T-cell (primary cell): Measurements from ENCODE around the gene TMEM8B. TPM values are rescaled to one million over a fixed set of nuclear protein-coding genes. Genes with fewer than 3 reads are reported as not detected.

Experiments used
- ATAC-seq, 4 experiments: fragments of 200-7000 bp in 3 of 4; fragments of 150-1000 bp in 1 of 4; cut with Tn5 transposase; replicated peaks in 1 of 4; 1 replicate in 3 of 4; 2 replicates in 1 of 4; pipeline ENCODE4 v1.10.0; 2021; ENCODE audit warnings: moderate library complexity in 3 of 4, mild to moderate bottlenecking in 2 of 4, moderate number of reproducible peaks in 1 of 4
- CTCF ChIA-PET, 2 donors: fragments of 300-600 bp; sonication (Branson Sonifier 250); formaldehyde crosslinking; loops; one replicate each; lab custom pipeline; 2022; ENCODE audit warnings: antibody characterized with exemption in 2 of 2; lab: Charles Lee
- POLR2A ChIA-PET, 2 donors: fragments of 300-600 bp; sonication (Branson Sonifier 250); formaldehyde crosslinking; loops; one replicate each; lab custom pipeline; 2022; ENCODE audit warnings: antibody characterized with exemption in 2 of 2; lab: Charles Lee
- DNase-seq, 35 experiments: peaks; one replicate each; pipeline versions ENCODE4 v3.0.0 to v3.0.0-alpha.2; 2013 to 2023
- H3K27ac ChIP-seq: one replicate; pipeline ENCODE4 v1.5.1; 2013; ENCODE audit warnings: low read length
- H3K27me3 ChIP-seq, 2 experiments: replicated peaks in 1 of 2; 1 replicate in 1 of 2; 2 replicates in 1 of 2; pipeline versions ENCODE4 v1.6.1 to v1.7.0; 2013; ENCODE audit warnings: low read length in 1 of 2, mixed read lengths in 1 of 2; ENCODE audit not compliant: control insufficient read depth in 2 of 2, insufficient read depth in 2 of 2; ENCODE audit errors: extremely low read depth in 1 of 2
- H3K36me3 ChIP-seq, 2 donors: 1 replicate in 1 of 2; 2 replicates in 1 of 2; pipeline versions ENCODE4 v1.6.1 to v1.7.0; 2013; ENCODE audit warnings: low read length in 1 of 2; ENCODE audit not compliant: control insufficient read depth in 2 of 2, insufficient read depth in 1 of 2; ENCODE audit errors: extremely low read depth in 1 of 2
- H3K4me1 ChIP-seq, 2 experiments: 1 replicate in 1 of 2; 2 replicates in 1 of 2; pipeline versions ENCODE4 v1.6.1 to v1.7.0; 2013; ENCODE audit warnings: low read length in 2 of 2, mixed read lengths in 1 of 2; ENCODE audit not compliant: insufficient read depth in 2 of 2, control insufficient read depth in 1 of 2; ENCODE audit errors: extremely low read depth in 1 of 2
- H3K4me3 ChIP-seq, 2 donors: 1 replicate in 1 of 2; 2 replicates in 1 of 2; pipeline versions ENCODE4 v1.5.1 to v1.7.0; 2013; ENCODE audit warnings: mild to moderate bottlenecking in 2 of 2, low read length in 1 of 2, moderate library complexity in 1 of 2; ENCODE audit not compliant: control insufficient read depth in 1 of 2; ENCODE audit errors: extremely low read depth in 1 of 2
- H3K9me3 ChIP-seq: 2 replicates; pipeline ENCODE4 v1.7.0; 2013
- H3K27ac Mint-ChIP-seq, 2 donors: one replicate each; pipeline ENCODE4 v1.8.0; 2020 to 2021; ENCODE audit warnings: mild to moderate bottlenecking in 2 of 2, mixed read lengths in 2 of 2
- H3K27me3 Mint-ChIP-seq, 2 donors: one replicate each; pipeline ENCODE4 v1.8.0; 2021 to 2022; ENCODE audit warnings: mixed read lengths in 2 of 2
- H3K36me3 Mint-ChIP-seq: one replicate; pipeline ENCODE4 v1.8.0; 2021; ENCODE audit warnings: mixed read lengths
- H3K4me1 Mint-ChIP-seq, 3 donors: one replicate each; pipeline ENCODE4 v1.8.0; 2020 to 2022; ENCODE audit warnings: mixed read lengths in 3 of 3, mild to moderate bottlenecking in 1 of 3
- H3K4me3 Mint-ChIP-seq, 3 donors: one replicate each; pipeline ENCODE4 v1.8.0; 2020 to 2022; ENCODE audit warnings: mild to moderate bottlenecking in 3 of 3, mixed read lengths in 3 of 3, moderate library complexity in 3 of 3
- H3K9me3 Mint-ChIP-seq, 3 donors: one replicate each; pipeline ENCODE4 v1.8.0; 2020 to 2022; ENCODE audit warnings: mixed read lengths in 3 of 3
- WGBS: methylation state at CpG from one replicate; pipeline ENCODE4 v1.1.5; 2013; ENCODE audit warnings: missing lambda C conversion rate; ENCODE audit not compliant: insufficient coverage; 5-methylcytosine and 5-hydroxymethylcytosine counted together
- total RNA-seq, 35 experiments: library from RNA in 6 of 35; stranded (reverse) in 6 of 35; fragments of 120-200 nt in 1 of 35; gene quantifications; one replicate each; pipeline versions ENCODE4 v1.2.1 to v1.2.4 and lab custom pipeline; 2013 to 2026

The TMEM8B gene
- total RNA-seq, 5 donors from 2014 or later (not counting 1 experiment from before 2014, with no cell fraction given), result 6.5 to 11.9 (median 7.3) TPM

- Histone ChIP-seq H3K36me3 (peaks cover 0 to 3% of the 10 kb centered on the region in 2 donors), H3K4me3 (no peak overlapping the region), H3K9me3 (no peaks in the 10 kb centered on the region), H3K27me3 (peaks cover 0 to 7% of the 10 kb centered on the region in 2 experiments), H3K4me1 (peaks cover 8 to 33% of the 10 kb centered on the region in 2 experiments), H3K27ac (no peak overlapping the region)
- CTCF ChIA-PET, result interaction anchor here (0.6 to 2.2 kb wide), 14 partner anchors 9 to 120 kb away, joined by 3 to 20 read pairs (median 4); partner anchors contain the start of gene FAM221B (in 1 of the 2)
- H3K36me3 Mint-ChIP-seq, result no peaks in the 10 kb centered on the region
- POLR2A ChIA-PET, result interaction anchor here in 1 of 2 donors (0.6 to 0.7 kb wide), 2 partner anchors 43 to 150 kb away, joined by 3 to 4 read pairs; no protein-coding TSS in a partner anchor
- H3K27ac Mint-ChIP-seq, result no peak overlapping the region
- ATAC-seq (peak; percentile 58 to 66 (median 59)), DNase-seq (peak in 15 of 35 experiments; percentile 13 to 75 (median 26))
- peaks cover 4 to 8% of the 10 kb centered on the region in 2 donors for H3K27me3 Mint-ChIP-seq
- H3K4me1 Mint-ChIP-seq, result peaks cover 23 to 40% (median 28%) of the 10 kb centered on the region in 3 donors
- H3K9me3 Mint-ChIP-seq, result no peaks in the 10 kb centered on the region
- WGBS, result 50% methylated on average over 2 of the region's 3 CpGs
- no peak overlapping the region for H3K4me3 Mint-ChIP-seq
Measured at GRCh38 chr9:35903049-35903448, 74.0 kb downstream of the TMEM8B start.

GRCh38 chr9:35904338-35904737, 75.3 kb downstream of the TMEM8B start:
- ChIA-PET POLR2A (no interaction called here), CTCF (interaction anchor here (0.6 to 2.2 kb wide), 4 partner anchors 28 to 1488 kb away, joined by 3 to 14 read pairs (median 4); no protein-coding TSS in a partner anchor)
- no peak for DNase-seq
- Histone ChIP-seq H3K36me3 (peaks cover 0 to 3% of the 10 kb centered on the region in 2 donors), H3K27ac (no peak overlapping the region), H3K4me3 (no peak overlapping the region), H3K9me3 (no peaks in the 10 kb centered on the region), H3K27me3 (peaks cover 0 to 7% of the 10 kb centered on the region in 2 experiments), H3K4me1 (peaks cover 20 to 46% of the 10 kb centered on the region in 2 experiments)
- no peak overlapping the region for H3K27ac Mint-ChIP-seq
- H3K4me3 Mint-ChIP-seq, result no peak overlapping the region
- peaks cover 36 to 52% (median 41%) of the 10 kb centered on the region in 3 donors for H3K4me1 Mint-ChIP-seq
- H3K9me3 Mint-ChIP-seq, result no peaks in the 10 kb centered on the region
- no peak for ATAC-seq
- no peaks in the 10 kb centered on the region for H3K36me3 Mint-ChIP-seq
- H3K27me3 Mint-ChIP-seq, result peaks cover 4 to 8% of the 10 kb centered on the region in 2 donors
- WGBS, result 100% methylated on average over 2 of the region's 8 CpGs

GRCh38 chr9:35905051-35905781, 76.2 kb downstream of the TMEM8B start:
- no peak overlapping the region for H3K27ac ChIP-seq
- peaks cover 29 to 54% of the 10 kb centered on the region in 2 experiments for H3K4me1 ChIP-seq
- CTCF ChIA-PET, result interaction anchor here (0.6 to 1.3 kb wide), 5 partner anchors 27 to 1489 kb away, joined by 3 to 8 read pairs (median 3); no protein-coding TSS in a partner anchor
- H3K9me3 ChIP-seq, result no peaks in the 10 kb centered on the region
- H3K36me3 ChIP-seq, result peaks cover 0 to 3% of the 10 kb centered on the region in 2 donors
- 78% methylated on average over 8 of the region's 8 CpGs for WGBS
- no peak overlapping the region for H3K4me3 ChIP-seq
- Mint-ChIP-seq H3K27ac (peak overlapping the region in 1 of 2 donors; percentile 6), H3K9me3 (no peaks in the 10 kb centered on the region), H3K27me3 (peaks cover 4 to 8% of the 10 kb centered on the region in 2 donors), H3K4me1 (peaks cover 45 to 61% (median 46%) of the 10 kb centered on the region in 3 donors), H3K4me3 (no peak overlapping the region), H3K36me3 (no peaks in the 10 kb centered on the region)
- POLR2A ChIA-PET, result no interaction called here
- DNase-seq (no peak), ATAC-seq (no peak)
- peaks cover 0 to 7% of the 10 kb centered on the region in 2 experiments for H3K27me3 ChIP-seq

GRCh38 chr9:35905912-35906679, 77.1 kb downstream of the TMEM8B start, which contains the start of gene HRCT1:
Gene HRCT1 (plus strand): TSS chr9:35906202. CDS start chr9:35906288, 86 bp downstream.
- Histone ChIP-seq H3K27me3 (peaks cover 0 to 7% of the 10 kb centered on the region in 2 experiments), H3K27ac (no peak within 1 kb of the TSS), H3K9me3 (no peaks in the 10 kb centered on the region), H3K4me3 (no peak within 1 kb of the TSS), H3K4me1 (peaks cover 35 to 63% of the 10 kb centered on the region in 2 experiments), H3K36me3 (peaks cover 0 to 3% of the 10 kb centered on the region in 2 donors)
- CTCF ChIA-PET, result interaction anchor here in 1 of 2 donors (1.2 kb wide), 2 partner anchors 35 to 39 kb away, joined by 3 to 8 read pairs; no protein-coding TSS in a partner anchor
- H3K27me3 Mint-ChIP-seq, result peaks cover under 1 to 8% of the 10 kb centered on the region in 2 donors
- peak within 1 kb of the TSS in 1 of 3 donors; percentile 89 for H3K4me3 Mint-ChIP-seq
- H3K4me1 Mint-ChIP-seq, result peaks cover 54 to 70% (median 55%) of the 10 kb centered on the region in 3 donors
- H3K9me3 Mint-ChIP-seq, result no peaks in the 10 kb centered on the region
- H3K27ac Mint-ChIP-seq, result peak within 1 kb of the TSS; percentile 39 to 58
- DNase-seq, result no peak
- no peak for ATAC-seq
- POLR2A ChIA-PET, result no interaction called here
- 87% methylated on average over 22 of the region's 30 CpGs for WGBS
- H3K36me3 Mint-ChIP-seq, result no peaks in the 10 kb centered on the region

GRCh38 chr9:35906923-35907699, 78.1 kb downstream of the TMEM8B start:
- Mint-ChIP-seq H3K27me3 (peaks cover 0 to 4% of the 10 kb centered on the region in 2 donors), H3K4me1 (peaks cover 63 to 79% (median 64%) of the 10 kb centered on the region in 3 donors), H3K4me3 (peak overlapping the region in 1 of 3 donors; percentile 89), H3K36me3 (no peaks in the 10 kb centered on the region), H3K9me3 (no peaks in the 10 kb centered on the region), H3K27ac (peak overlapping the region; percentile 39 to 58)
- Histone ChIP-seq H3K27me3 (peaks cover 0 to 3% of the 10 kb centered on the region in 2 experiments), H3K4me1 (peaks cover 41 to 71% of the 10 kb centered on the region in 2 experiments), H3K4me3 (no peak overlapping the region), H3K36me3 (peaks cover 0 to 3% of the 10 kb centered on the region in 2 donors), H3K9me3 (no peaks in the 10 kb centered on the region), H3K27ac (no peak overlapping the region)
- ChIA-PET POLR2A (no interaction called here), CTCF (no interaction called here)
- WGBS, result 91% methylated on average over 11 of the region's 14 CpGs
- DNase-seq, result no peak
- ATAC-seq, result no peak
